Liver (tissue), 9 donors: ENCODE measurements around the gene INTS6. TPM values are rescaled to one million over a fixed set of nuclear protein-coding genes. Genes with fewer than 3 reads are reported as not detected.

Experiments used
- DNase-seq: peaks from one replicate; pipeline ENCODE4 v3.0.0-alpha.2; 2017; ENCODE audit warnings: low spot score
- H3K27ac ChIP-seq, 2 donors: one replicate each; pipeline ENCODE4 v1.7.0; 2013; ENCODE audit warnings: inconsistent platforms in 2 of 2, low read length in 2 of 2, control low read depth in 1 of 2, low read depth in 1 of 2, mild to moderate bottlenecking in 1 of 2
- H3K27me3 ChIP-seq, 4 donors: one replicate each; pipeline versions ENCODE4 v1.6.1 to v1.7.0; 2013; ENCODE audit warnings: low read length in 3 of 4, inconsistent platforms in 1 of 4, mild to moderate bottlenecking in 1 of 4, moderate library complexity in 1 of 4; ENCODE audit not compliant: control insufficient read depth in 4 of 4, insufficient read depth in 4 of 4
- H3K36me3 ChIP-seq, 4 donors: one replicate each; pipeline versions ENCODE4 v1.6.1 to v1.7.0; 2013; ENCODE audit warnings: low read length in 3 of 4, mild to moderate bottlenecking in 3 of 4, low read depth in 1 of 4, moderate library complexity in 1 of 4; ENCODE audit not compliant: control insufficient read depth in 4 of 4, insufficient read depth in 3 of 4
- H3K4me1 ChIP-seq, 4 donors: one replicate each; pipeline versions ENCODE4 v1.6.1 to v1.7.0; 2013; ENCODE audit warnings: low read length in 3 of 4, mild to moderate bottlenecking in 3 of 4, moderate library complexity in 1 of 4; ENCODE audit not compliant: control insufficient read depth in 4 of 4, insufficient read depth in 4 of 4
- H3K4me3 ChIP-seq, 3 donors: one replicate each; pipeline versions ENCODE4 v1.6.1 to v1.7.0; 2013; ENCODE audit warnings: low read length in 3 of 3, control low read depth in 1 of 3, low read depth in 1 of 3, mild to moderate bottlenecking in 1 of 3
- H3K9ac ChIP-seq, 2 donors: one replicate each; pipeline ENCODE4 v1.7.0; 2013; ENCODE audit warnings: low read length in 2 of 2, mild to moderate bottlenecking in 2 of 2, moderate library complexity in 2 of 2, control low read depth in 1 of 2, low read depth in 1 of 2
- H3K9me3 ChIP-seq, 4 donors: one replicate each; pipeline versions ENCODE4 v1.6.1 to v1.7.0; 2013; ENCODE audit warnings: low read length in 3 of 4; ENCODE audit not compliant: control insufficient read depth in 4 of 4
- CTCF ChIP-seq: fragments of 150-350 bp; IDR thresholded peaks from 2 replicates; pipeline ENCODE4 v1.5.1; 2017; ENCODE audit warnings: improper control_type of control experiment, low read depth, low read length; ENCODE audit not compliant: missing input control
- EGR1 ChIP-seq, 2 donors: IDR thresholded peaks; 2 replicates each; pipeline ENCODE4 v1.6.1; 2016 to 2018; ENCODE audit warnings: antibody characterized with exemption in 2 of 2, low read depth in 2 of 2
- FOXA1 ChIP-seq: IDR thresholded peaks from 2 replicates; pipeline ENCODE4 v1.6.1; 2016; ENCODE audit warnings: antibody characterized with exemption
- FOXA2 ChIP-seq: IDR thresholded peaks from 2 replicates; pipeline ENCODE4 v1.6.1; 2016; ENCODE audit warnings: antibody characterized with exemption
- GABPA ChIP-seq, 2 donors: IDR thresholded peaks in 1 of 2; conservative IDR thresholded peaks in 1 of 2; 2 replicates each; pipeline ENCODE4 v1.6.1; 2016; ENCODE audit warnings: antibody characterized with exemption in 2 of 2, mild to moderate bottlenecking in 1 of 2, moderate library complexity in 1 of 2
- HNF4A ChIP-seq, 2 donors: conservative IDR thresholded peaks; 2 replicates each; pipeline ENCODE4 v1.6.1; 2016; ENCODE audit warnings: antibody characterized with exemption in 2 of 2, mild to moderate bottlenecking in 2 of 2
- HNF4G ChIP-seq: IDR thresholded peaks from 2 replicates; pipeline ENCODE4 v1.6.1; 2016; ENCODE audit warnings: antibody characterized with exemption
- JUND ChIP-seq, 2 donors: IDR thresholded peaks; 2 replicates each; pipeline ENCODE4 v1.6.1; 2016; ENCODE audit warnings: antibody characterized with exemption in 2 of 2
- MAX ChIP-seq: IDR thresholded peaks from 2 replicates; pipeline ENCODE4 v1.6.1; 2016; ENCODE audit warnings: antibody characterized with exemption
- NR2F2 ChIP-seq: IDR thresholded peaks from 2 replicates; pipeline ENCODE4 v1.6.1; 2016; ENCODE audit warnings: antibody characterized with exemption
- RAD21 ChIP-seq, 2 donors: IDR thresholded peaks; 2 replicates each; pipeline ENCODE4 v1.6.1; 2016; ENCODE audit warnings: antibody characterized with exemption in 2 of 2, mild to moderate bottlenecking in 2 of 2
- REST ChIP-seq: IDR thresholded peaks from 2 replicates; pipeline ENCODE4 v1.6.1; 2016; ENCODE audit warnings: antibody characterized with exemption, mild to moderate bottlenecking
- RXRA ChIP-seq, 2 donors: IDR thresholded peaks; 2 replicates each; pipeline ENCODE4 v1.6.1; 2017 to 2018; ENCODE audit warnings: antibody characterized with exemption in 2 of 2, mild to moderate bottlenecking in 1 of 2
- SP1 ChIP-seq: IDR thresholded peaks from 2 replicates; pipeline ENCODE4 v1.6.1; 2018; ENCODE audit warnings: antibody characterized with exemption, mild to moderate bottlenecking
- TAF1 ChIP-seq: conservative IDR thresholded peaks from 2 replicates; pipeline ENCODE4 v1.6.1; 2016; ENCODE audit warnings: antibody characterized with exemption, mild to moderate bottlenecking
- YY1 ChIP-seq: IDR thresholded peaks from 2 replicates; pipeline ENCODE4 v1.6.1; 2016; ENCODE audit warnings: antibody characterized with exemption, mild to moderate bottlenecking
- ZBTB33 ChIP-seq: IDR thresholded peaks from 2 replicates; pipeline ENCODE4 v1.6.1; 2016; ENCODE audit warnings: antibody characterized with exemption
- WGBS: extraction: QIAGEN DNeasy Blood & Tissue Kit; methylation state at CpG from one replicate; pipeline ENCODE4 v1.1.7; 2013; 5-methylcytosine and 5-hydroxymethylcytosine counted together
- polyA plus RNA-seq, 2 donors: library from polyadenylated mRNA; stranded (reverse) in 1 of 2; unstranded in 1 of 2; fragments of 200-250 nt in 1 of 2; fragments of >200 nt in 1 of 2; fragmentation: Nextera tagmentation in 1 of 2; extraction: Ambion mirVana in 1 of 2; gene quantifications; one replicate each; pipeline versions ENCODE4 v1.2.1 to v1.2.3, GENCODE V29; 2013 to 2015
- total RNA-seq, 2 donors: library from RNA; depleted of rRNA; stranded (reverse); fragments of >200 nt; gene quantifications; one replicate each; pipeline ENCODE4 v1.2.3, GENCODE V29; 2014
- TF ChIP-seq, protein P1 (sequence below): IDR thresholded peaks from 2 replicates; pipeline ENCODE4 v1.6.1; 2016; ENCODE audit warnings: antibody characterized with exemption
- donor health status: healthy.
- donor health status: healthy.
- donor health status: healthy.
- donor health status: healthy.
- donor health status: healthy.

INTS6 gene
- total and polyA plus RNA-seq, 4 donors, result 11.4 to 61.4 (median 18.8) TPM

DNA sequence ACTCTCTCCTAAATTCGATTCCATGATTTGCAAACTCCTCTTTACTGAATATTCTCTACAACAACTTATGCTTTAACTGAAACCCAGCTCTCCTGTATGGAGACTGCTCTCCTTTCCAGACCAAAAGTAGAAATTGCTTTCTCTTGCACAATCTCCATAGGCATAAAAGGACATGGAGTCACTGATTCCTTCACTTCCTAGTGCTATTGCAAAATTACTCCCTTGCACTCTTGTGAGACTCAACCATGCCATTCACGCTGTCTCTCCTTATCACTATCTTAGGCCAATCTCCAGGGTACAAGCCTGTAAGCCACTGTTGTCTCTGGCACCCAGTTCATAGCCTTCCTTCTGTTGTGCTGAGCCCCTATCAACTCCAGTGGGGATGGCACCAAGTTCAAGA is 82.7 kb downstream of the INTS6 start:
- H3K9ac ChIP-seq, result no peak overlapping the region
- no peak overlapping the region for H3K27ac ChIP-seq
- H3K9me3 ChIP-seq, result no peaks in the 10 kb centered on the region
- H3K4me1 ChIP-seq, result no peaks in the 10 kb centered on the region
- H3K27me3 ChIP-seq, result no peaks in the 10 kb centered on the region
- 97% methylated on average over 2 of the region's 2 CpGs for WGBS
- DNase-seq, result no peak
- TF ChIP-seq JUND (IDR thresholded peaks at IDR 0.05), result no peak
- no peak for TF ChIP-seq TAF1
- TF ChIP-seq RXRA (IDR thresholded peaks at IDR 0.05), result no peak
- TF ChIP-seq, protein P1, sequence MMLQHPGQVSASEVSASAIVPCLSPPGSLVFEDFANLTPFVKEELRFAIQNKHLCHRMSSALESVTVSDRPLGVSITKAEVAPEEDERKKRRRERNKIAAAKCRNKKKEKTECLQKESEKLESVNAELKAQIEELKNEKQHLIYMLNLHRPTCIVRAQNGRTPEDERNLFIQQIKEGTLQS, result no peak
- no peak for TF ChIP-seq SP1
- TF ChIP-seq NR2F2, result no peak
- TF ChIP-seq HNF4G, result no peak
- TF ChIP-seq ZBTB33, result no peak
- TF ChIP-seq MAX, result no peak
- no peak for TF ChIP-seq CTCF
- TF ChIP-seq HNF4A (conservative IDR thresholded peaks at IDR 0.05), result no peak
- TF ChIP-seq REST, result no peak
- no peak for TF ChIP-seq FOXA1
- no peak for TF ChIP-seq FOXA2
- TF ChIP-seq GABPA (IDR thresholded peaks at IDR 0.05 in 1 of 2, conservative IDR thresholded peaks at IDR 0.05 in 1 of 2), result no peak
- TF ChIP-seq RAD21 (IDR thresholded peaks at IDR 0.05), result no peak
- no peak for TF ChIP-seq EGR1 (IDR thresholded peaks at IDR 0.05; ENCODE audit: low read depth in 2 of 2)
- no peak for TF ChIP-seq YY1
- peaks cover 7 to 83% (median 66%) of the 10 kb centered on the region in 4 donors for H3K36me3 ChIP-seq
- H3K4me3 ChIP-seq, result no peak overlapping the region
